ENCODE results near the gene KDM4B. TPM values are rescaled to one million over a fixed set of nuclear protein-coding genes. Genes with fewer than 3 reads are reported as not detected.

The KDM4B gene
- total and polyA plus RNA-seq, 2 donors from 2014 or later, result 6.6 to 35.7 TPM

GRCh38 chr19:4985551-4985991 lies 16.7 kb downstream of the KDM4B start:
- H3K27me3 ChIP-seq (ENCODE audit: control insufficient read depth, insufficient read depth, low read length), result no peaks in the 10 kb centered on the region
- no peaks in the 10 kb centered on the region for H3K9me3 ChIP-seq (ENCODE audit: control insufficient read depth in 2 of 3, insufficient read depth in 1 of 3, low read length in 3 of 3)
- H3K27ac ChIP-seq (ENCODE audit: low read depth in 2 of 2, low read length in 2 of 2), result no peak overlapping the region
- peaks cover 0 to 30% (median 15%) of the 10 kb centered on the region in 3 donors for H3K4me1 ChIP-seq (ENCODE audit: control insufficient read depth in 2 of 3, insufficient read depth in 2 of 3, low read depth in 1 of 3, low read length in 3 of 3)
- no peak overlapping the region for H3K4me3 ChIP-seq (ENCODE audit: low read length in 3 of 3)
- no peaks in the 10 kb centered on the region for H3K36me3 ChIP-seq (ENCODE audit: control insufficient read depth in 2 of 3, insufficient read depth in 3 of 3, low read length in 3 of 3)
- FAIRE-seq, result no peak
- no peak for DNase-seq
- intact Hi-C loops (cut with DNase I), result no loop called here
- H3K9ac ChIP-seq (ENCODE audit: low read length in 3 of 3), result no peak overlapping the region
- no peak for TF ChIP-seq CTCF (IDR thresholded peaks at IDR 0.05; ENCODE audit: borderline replicate concordance, extremely low read depth, insufficient read depth)

GRCh38 chr19:4986056-4986455 lies 17.1 kb downstream of the KDM4B start:
- no peaks in the 10 kb centered on the region for H3K9me3 ChIP-seq (ENCODE audit: control insufficient read depth in 2 of 3, insufficient read depth in 1 of 3, low read length in 3 of 3)
- TF ChIP-seq CTCF (IDR thresholded peaks at IDR 0.05; ENCODE audit: borderline replicate concordance, extremely low read depth, insufficient read depth), result no peak
- intact Hi-C loops (cut with DNase I), result no loop called here
- peaks cover 0 to 30% (median 15%) of the 10 kb centered on the region in 3 donors for H3K4me1 ChIP-seq (ENCODE audit: control insufficient read depth in 2 of 3, insufficient read depth in 2 of 3, low read depth in 1 of 3, low read length in 3 of 3)
- no peak overlapping the region for H3K4me3 ChIP-seq (ENCODE audit: low read length in 3 of 3)
- no peaks in the 10 kb centered on the region for H3K27me3 ChIP-seq (ENCODE audit: control insufficient read depth, insufficient read depth, low read length)
- no peak for DNase-seq
- H3K9ac ChIP-seq (ENCODE audit: low read length in 3 of 3), result no peak overlapping the region
- H3K27ac ChIP-seq (ENCODE audit: low read depth in 2 of 2, low read length in 2 of 2), result no peak overlapping the region
- no peak for FAIRE-seq
- no peaks in the 10 kb centered on the region for H3K36me3 ChIP-seq (ENCODE audit: control insufficient read depth in 2 of 3, insufficient read depth in 3 of 3, low read length in 3 of 3)

GRCh38 chr19:4986471-4986891 lies 17.6 kb downstream of the KDM4B start:
- Histone ChIP-seq H3K27ac (ENCODE audit: low read depth in 2 of 2, low read length in 2 of 2) (no peak overlapping the region), H3K9ac (ENCODE audit: low read length in 3 of 3) (no peak overlapping the region), H3K36me3 (ENCODE audit: control insufficient read depth in 2 of 3, insufficient read depth in 3 of 3, low read length in 3 of 3) (no peaks in the 10 kb centered on the region), H3K27me3 (ENCODE audit: control insufficient read depth, insufficient read depth, low read length) (no peaks in the 10 kb centered on the region), H3K4me3 (ENCODE audit: low read length in 3 of 3) (no peak overlapping the region), H3K4me1 (ENCODE audit: control insufficient read depth in 2 of 3, insufficient read depth in 2 of 3, low read depth in 1 of 3, low read length in 3 of 3) (peaks cover 0 to 30% (median 15%) of the 10 kb centered on the region in 3 donors), H3K9me3 (ENCODE audit: control insufficient read depth in 2 of 3, insufficient read depth in 1 of 3, low read length in 3 of 3) (no peaks in the 10 kb centered on the region)
- no peak for TF ChIP-seq CTCF (IDR thresholded peaks at IDR 0.05; ENCODE audit: borderline replicate concordance, extremely low read depth, insufficient read depth)
- FAIRE-seq (no peak), DNase-seq (peak in 2 of 5 donors; percentile 52 to 57)
- intact Hi-C loops (cut with DNase I), result no loop called here

GRCh38 chr19:4987256-4987655 lies 18.3 kb downstream of the KDM4B start:
- no peak for TF ChIP-seq CTCF (IDR thresholded peaks at IDR 0.05; ENCODE audit: borderline replicate concordance, extremely low read depth, insufficient read depth)
- Histone ChIP-seq H3K9ac (ENCODE audit: low read length in 3 of 3) (no peak overlapping the region), H3K4me1 (ENCODE audit: control insufficient read depth in 2 of 3, insufficient read depth in 2 of 3, low read depth in 1 of 3, low read length in 3 of 3) (peaks cover 0 to 30% (median 15%) of the 10 kb centered on the region in 3 donors), H3K27ac (ENCODE audit: low read depth in 2 of 2, low read length in 2 of 2) (no peak overlapping the region), H3K36me3 (ENCODE audit: control insufficient read depth in 2 of 3, insufficient read depth in 3 of 3, low read length in 3 of 3) (no peaks in the 10 kb centered on the region), H3K9me3 (ENCODE audit: control insufficient read depth in 2 of 3, insufficient read depth in 1 of 3, low read length in 3 of 3) (no peaks in the 10 kb centered on the region), H3K27me3 (ENCODE audit: control insufficient read depth, insufficient read depth, low read length) (no peaks in the 10 kb centered on the region), H3K4me3 (ENCODE audit: low read length in 3 of 3) (no peak overlapping the region)
- intact Hi-C loops (cut with DNase I), result no loop called here
- FAIRE-seq, result no peak
- DNase-seq, result peak in 2 of 5 donors; percentile 26 to 48
